GM18519 (cell line): ENCODE results near the gene ADGRB2.

ENCODE experiments used
- ATAC-seq: cut with Tn5 transposase; IDR thresholded peaks from one replicate; pipeline ENCODE4 v1.9.1; 2021; ENCODE audit warnings: mild to moderate bottlenecking, moderate library complexity; ENCODE audit not compliant: unreplicated experiment, low FRiP score

Gene ADGRB2

DNA sequence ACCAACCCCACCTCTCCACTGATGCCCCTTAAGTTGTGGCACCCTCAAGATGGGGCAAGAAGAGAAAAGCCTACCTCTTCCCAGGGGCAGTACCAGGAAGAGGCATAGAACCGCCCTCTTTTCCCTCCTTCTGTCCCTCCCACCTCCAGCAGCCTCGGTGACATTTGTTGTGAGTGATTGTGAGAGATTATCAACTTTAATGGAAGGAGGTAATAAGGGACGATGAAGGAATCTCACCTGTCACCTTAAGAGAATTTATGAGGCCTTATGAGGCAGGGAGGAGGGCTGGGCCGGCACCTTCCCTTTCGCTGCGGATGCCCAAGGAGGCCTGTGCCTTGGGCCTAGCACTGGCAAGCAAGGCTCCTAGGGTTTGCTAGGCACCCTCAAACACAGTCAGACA lies 1.4 kb upstream of the ADGRB2 start:
- ATAC-seq: no peak

DNA sequence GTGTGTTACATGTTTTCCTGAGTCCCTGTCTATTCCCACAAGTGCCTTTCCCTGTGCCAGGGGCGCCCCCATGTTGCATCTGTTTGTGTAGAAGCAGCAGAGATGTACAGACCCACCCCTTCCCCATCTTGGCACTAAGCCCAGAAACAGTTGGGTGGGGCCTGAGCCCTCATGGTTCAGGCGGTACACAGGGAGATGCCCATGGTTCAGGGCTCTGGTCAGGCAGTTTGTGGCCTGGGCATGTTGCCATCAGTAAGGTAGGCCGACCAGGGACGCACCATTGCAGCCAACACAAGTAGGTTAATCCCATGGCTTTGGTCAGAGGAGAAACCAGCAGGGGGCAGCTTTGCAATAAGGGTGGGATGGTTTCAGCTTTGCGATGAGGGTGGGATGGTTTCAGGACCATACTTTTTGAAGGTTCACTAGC lies 914 bp upstream of the ADGRB2 start:
- ATAC-seq: no peak

DNA sequence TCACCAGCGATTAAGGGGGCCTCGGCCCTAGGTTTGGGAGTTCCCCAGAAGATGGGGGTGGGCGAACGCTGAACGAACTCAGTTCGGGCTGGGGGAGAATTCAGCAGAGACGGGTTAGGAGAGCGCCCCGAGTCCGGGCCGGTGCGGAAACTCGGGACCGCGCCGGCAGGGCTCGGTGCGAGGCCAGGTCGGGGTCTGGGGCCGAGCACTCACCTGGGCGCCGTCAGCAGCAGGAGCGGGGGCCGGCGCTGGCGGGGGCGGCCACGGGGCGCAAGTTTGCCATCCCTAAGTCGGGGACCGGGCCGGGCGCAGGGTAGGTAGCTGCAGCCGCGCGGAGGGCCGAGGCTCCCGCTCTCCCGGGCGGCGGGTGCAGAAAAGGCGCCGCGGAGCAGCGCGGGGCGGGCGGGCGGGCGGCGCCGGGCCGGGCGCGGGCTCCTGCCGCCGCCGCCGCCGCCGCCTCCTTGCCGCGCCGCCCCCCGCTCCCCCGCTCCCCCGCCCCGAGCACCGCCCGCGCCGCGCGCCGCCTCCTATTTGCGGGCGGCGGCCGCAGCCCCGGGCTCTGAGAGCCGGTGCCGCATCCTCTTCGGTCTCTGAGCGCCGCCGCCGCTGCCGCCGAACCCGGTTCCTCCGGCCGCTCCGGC lies 349 bp downstream of the ADGRB2 start:
- ATAC-seq: no peak

DNA sequence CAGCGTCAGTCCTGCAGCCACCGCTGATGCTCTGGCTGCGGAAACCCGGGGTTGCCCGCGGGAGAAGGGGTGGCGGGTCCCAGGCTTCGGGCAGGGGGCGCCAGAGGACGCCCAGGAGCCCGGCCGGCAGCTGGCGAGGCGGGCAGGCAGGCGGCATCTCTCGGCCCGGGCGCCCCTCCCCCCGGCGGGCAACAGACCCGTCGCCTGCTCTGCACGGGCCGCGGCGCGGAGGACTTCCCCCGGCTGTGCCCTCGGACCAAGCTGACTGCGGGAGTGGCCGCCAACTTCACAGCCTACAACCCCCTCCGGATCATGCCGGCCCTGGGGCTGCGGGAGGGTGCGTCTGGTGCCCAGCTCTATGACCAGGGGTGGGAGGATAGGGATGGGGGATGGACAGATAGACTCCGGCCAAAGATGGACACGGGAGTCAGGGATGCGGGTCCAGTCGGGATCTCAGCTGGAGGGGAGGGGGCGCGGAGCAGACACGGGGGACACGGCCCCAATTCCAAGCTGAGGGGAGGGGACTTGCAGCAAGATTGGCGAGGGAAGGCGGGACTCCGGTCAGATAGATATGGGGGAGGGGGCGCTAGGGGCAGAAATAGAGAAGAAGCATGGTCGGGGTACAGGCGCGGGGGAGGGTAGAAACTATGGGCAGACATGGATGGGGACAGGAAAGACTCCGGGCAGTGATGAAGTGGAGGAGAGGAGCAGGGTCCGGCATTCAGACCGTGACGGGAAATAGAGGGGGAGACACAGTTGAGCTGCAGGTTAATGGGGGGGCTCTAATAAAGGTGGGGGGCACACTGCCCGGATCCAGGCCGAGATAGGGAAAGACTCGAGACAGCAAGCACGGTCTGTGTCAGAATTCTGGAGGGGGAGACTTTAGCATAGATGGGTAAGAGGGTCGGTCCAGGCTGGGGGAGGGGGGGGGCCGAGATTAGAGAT lies 1.1 kb downstream of the ADGRB2 start:
- ATAC-seq: no peak

DNA sequence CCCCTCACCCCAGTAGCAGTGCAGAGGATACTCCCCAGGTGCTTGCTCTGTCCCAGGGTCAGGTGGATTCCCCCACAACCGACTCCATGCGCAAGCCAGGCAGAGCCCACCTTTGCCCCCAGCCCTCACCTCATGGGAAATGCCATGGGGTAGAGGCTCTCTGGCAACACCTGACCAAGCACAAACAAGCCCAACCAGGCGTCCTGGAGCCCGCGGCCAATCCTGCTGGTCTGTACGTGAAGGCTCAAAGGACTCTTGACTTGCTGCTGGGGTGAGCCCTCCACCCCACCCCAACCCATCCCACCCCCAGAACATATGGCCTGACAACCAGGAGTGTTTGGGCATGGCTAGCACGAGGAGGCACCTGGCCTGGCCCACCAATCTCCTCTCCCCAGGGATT lies 1.8 kb downstream of the ADGRB2 start:
- no peak for ATAC-seq

DNA sequence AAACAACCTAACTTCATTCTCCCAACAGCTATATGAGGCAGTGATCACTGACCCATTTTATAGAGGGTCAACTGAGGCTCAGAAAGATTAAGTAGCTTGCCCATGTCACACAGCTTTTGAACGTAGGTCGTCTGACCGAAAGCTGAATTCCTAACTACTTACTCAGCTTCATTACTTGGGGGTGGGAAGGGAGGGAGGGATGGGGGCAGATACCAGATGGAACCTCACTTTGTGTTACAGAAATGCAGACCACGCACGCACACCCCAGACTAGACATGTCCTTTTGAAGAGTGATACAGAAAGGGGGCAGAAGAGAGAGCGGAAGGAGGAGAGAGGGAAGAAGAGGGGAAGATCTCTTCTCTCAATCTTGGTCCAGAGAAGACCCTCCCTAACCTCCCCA lies 2.3 kb downstream of the ADGRB2 start:
- no peak for ATAC-seq

DNA sequence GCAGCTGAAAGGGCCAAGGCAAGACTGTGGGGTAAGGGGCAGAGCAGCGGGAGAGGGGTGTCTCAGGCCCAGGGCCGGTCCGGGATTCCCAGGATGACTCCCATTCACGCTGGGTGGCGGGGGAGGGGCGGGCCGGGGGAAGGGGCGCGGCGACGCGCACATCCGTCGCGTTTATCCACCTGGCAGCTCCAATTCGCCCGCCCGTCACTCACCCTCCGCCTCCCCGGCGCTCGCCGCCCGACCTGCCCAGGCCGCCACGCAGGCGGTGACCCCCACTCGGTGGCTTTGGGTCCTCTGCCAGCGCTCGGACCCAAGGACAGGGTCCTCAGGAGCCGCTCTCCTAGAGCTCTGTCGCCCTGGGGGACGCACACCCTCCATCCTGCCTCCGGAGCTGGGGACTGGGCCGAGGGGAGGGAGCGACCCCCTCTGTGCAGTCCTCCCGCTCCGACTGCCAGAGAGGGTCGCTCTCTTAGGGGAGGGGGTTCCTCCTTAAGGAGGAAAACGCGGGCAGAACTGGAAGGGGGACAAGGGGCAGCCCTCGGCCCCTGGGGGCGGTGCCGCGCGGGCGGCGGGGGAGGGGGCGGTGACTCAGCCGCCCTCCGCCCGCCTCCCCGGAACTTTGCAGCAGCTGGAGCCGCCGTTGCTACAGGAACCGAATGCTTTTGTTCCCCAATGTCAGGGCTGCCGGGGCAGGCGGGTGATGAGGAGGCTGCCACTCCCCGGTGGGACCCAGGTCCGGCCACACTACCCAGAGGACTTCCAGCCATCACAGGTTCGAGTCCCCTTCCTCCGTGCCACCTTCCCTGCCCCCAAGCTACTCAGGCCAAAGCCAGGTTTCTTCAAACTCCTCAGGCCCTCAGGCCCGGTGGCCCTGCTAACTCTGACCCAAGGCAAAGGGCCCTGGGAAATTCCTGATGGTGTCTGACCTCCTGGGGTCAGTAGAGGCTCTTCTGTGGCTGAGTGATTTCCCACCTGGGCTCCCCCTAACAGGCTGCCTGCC lies 3.4 kb downstream of the ADGRB2 start:
- no peak for ATAC-seq

DNA sequence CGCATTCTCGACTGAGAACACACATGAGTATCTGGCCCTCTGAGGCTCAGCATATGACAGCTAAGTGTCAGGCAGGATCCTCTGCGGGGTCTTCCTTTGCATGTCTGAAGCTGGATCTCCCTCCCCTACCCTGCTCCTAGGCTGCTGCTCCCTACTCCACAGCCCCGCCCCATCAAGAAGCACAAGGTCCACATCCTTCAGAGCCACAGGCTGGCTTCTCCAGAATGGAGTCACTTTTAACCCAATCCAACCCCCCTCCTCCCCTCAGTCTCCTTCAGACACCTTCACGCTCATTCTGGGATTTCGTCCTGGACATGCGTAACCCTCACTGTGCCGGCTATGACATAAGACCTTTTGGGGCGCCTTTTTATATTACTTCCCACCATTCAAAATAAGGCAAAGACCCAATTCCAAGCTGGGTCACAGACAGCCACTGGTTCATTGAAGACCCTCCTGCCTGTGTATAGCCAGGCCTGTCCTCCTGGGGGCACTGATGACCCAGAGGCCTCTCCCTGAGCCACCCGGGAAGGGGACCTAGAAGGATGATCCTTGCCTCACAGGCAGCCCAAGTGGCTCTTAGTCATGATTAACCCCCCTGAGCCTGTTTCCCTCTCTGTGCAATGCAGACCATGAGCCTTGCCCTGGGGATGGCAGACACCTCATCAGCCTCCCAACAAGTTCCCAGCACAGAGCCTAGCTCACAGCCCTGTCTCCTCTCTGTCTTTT lies 4.7 kb downstream of the ADGRB2 start:
- no peak for ATAC-seq

DNA sequence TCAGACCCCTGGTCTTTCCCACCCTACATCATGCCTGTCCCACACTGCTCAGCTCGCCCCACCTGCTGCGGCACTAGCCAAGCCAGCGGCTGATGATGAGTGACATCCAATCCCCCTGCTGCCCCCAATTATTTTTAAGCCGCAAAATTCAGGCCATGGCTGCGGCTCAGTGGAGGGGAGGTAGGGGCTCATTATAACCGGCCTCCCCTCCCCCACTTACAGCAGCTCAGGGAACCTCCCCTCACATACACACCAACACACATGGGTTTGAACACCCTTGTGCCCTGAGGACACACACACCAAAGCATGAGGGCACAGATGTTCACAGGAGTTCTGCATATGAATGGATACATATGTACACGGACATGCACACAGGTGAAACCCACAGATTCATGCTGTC lies 5.3 kb downstream of the ADGRB2 start:
- ATAC-seq: no peak

DNA sequence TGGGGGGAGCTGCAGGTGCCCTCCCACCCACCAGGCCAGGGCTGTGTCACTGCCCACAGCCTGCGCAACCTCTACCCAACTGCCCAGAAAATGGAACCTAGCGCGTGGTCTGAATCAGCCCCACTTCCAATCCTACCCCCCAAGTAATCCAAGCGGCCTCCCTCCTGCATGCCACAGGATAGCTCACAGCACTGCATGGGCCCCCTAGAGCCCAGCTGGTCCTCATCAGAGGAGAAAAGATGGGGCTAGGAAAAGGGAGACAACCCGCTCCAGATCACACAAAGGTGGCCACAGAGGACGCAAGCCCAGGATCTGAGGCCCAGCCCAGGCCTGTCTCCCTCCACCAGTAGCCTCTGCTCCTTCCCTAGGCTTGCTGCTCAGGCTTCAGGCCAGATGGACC lies 6.2 kb downstream of the ADGRB2 start:
- ATAC-seq: no peak

DNA sequence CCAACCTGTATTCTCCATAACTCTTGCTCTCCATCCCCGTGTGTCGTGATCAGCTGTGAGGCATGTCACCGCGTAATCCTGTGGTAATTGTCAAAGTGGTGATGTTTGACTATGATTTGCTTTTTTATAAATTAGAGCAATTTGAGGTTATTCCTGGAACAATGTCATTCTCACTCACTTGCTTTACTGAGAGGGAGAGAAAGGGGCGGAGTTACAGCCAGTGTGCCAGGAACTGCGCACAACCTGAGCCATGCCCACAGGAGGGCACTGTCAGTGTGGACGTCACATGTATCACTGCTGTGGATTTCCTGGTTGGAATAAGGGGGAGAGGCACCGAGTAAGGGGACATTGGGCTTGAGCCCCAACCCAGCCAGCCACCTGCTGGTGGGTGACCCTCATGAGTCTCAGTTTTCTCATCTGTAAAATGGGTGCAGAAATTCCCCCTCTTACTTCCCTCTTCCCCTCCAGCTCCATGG lies 6.9 kb downstream of the ADGRB2 start:
- ATAC-seq: no peak

DNA sequence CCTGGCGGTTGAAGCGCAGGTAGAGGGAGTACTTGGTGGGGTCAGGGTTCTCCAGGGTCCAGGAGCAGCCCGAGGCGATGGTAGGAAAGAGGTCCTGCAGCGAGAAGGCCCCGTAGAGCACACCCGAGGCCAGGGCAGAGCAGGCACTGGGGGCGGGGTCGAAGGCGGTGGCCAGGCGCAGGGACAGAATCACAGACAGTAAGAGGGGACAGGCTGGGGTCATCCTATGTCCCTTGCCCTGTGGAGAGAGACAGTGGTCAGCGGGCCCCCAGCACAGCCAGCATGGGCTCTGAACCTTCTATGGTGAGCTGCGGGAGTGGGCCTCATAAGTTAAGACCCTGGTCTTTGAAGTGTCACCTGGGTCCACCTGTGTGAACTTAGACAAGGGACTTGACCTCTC lies 7.6 kb downstream of the ADGRB2 start:
- no peak for ATAC-seq

DNA sequence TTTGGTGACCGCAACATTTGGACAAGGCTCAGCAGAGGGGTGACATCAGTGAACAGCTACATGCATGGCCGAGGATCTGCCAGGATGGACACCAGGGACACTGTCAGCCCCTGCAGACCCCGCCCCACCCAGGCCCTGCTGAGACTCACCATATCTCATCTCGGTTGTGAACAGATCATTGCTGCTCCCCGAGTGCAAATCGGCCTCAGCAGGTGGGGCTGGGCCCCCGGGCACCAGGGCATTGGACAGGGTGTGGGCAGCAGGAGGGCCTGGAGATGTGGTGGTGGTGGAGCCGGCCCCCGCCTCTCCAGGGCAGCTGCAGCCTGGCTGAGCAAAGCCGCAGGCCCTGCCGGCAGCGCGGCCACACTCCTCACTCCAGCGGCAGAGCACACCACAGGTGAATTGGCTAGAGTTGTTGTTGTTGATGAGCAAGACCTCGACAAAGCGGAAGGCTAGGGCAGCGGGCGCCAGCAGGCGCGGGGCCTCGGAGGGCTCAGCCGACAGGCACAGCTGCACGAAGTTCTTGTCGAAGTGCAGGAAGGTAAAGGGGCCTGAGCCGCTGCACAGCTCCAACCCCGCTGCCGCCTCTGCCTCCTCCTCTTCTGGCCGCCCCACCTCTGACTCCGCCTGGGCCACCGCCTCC lies 8.2 kb downstream of the ADGRB2 start:
- no peak for ATAC-seq

DNA sequence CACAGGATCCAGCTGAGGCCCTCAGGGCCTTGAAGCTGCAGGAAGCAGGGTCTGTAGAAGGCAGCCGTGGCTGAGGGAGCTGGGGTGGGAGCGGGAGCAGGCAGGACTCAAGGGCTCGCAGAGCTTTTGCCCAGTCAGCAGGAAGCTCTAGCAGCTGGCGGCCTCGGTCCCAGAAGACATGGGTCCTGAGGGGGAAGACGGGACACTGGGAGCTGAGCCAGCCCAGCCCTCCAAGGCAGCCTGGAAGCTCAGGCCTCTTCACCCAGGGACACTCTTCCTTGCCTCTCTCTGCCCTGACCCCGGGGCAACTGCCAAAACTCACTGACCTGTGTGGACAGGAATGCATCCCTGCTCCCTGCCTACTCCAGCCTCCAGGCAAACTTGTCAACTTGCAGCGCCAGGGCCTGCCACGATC lies 8.9 kb downstream of the ADGRB2 start:
- ATAC-seq: no peak

DNA sequence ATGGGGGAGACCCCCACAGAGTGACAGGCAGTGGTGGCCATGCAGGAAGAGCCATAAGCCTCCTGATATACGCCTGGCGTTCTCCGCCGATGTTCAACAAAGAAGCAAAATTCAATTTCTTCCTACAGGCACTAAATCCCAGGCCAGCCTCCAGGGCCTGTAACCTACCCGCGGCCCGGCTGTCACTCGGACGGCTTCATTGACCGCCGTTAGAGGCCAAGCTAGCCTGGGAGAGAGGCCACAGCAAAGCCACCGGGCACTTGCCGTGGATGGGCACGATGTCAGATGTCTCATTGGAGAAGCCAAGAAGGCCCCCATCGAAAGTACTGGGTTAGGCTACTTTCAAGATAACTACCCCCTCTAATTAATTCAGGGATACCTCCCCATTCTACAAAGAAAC lies 9.7 kb downstream of the ADGRB2 start:
- ATAC-seq: no peak

DNA sequence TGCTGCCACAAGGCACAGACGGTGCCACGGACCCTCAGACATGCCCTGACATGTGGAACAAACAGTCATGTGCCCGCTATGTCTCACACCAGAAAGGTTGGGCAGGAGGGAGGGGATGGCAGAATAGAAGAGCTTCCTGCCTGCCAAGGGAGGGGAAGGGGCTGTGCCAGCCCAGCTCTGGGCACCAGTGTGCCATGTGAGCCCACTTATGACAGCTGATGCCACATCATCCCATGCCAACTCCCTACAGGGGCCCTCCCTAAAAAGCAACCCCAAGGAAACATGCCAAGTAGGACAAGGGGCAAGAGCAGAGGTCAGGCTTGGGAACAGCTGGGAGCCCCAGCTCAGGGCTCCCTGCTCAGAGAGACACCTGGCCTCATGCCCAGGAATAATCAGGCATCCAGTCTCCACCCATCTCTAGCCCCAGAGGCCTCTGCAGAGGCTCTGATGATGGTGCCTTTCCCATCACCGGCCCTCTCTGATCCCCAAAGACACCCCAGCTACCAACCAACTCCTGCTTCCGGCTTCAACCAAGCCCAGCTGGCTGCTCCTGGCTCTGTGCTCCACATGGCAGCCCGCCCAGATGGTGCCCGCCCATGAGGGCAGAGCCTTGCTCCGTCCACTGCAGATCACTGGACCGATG lies 10.3 kb downstream of the ADGRB2 start:
- no peak for ATAC-seq

DNA sequence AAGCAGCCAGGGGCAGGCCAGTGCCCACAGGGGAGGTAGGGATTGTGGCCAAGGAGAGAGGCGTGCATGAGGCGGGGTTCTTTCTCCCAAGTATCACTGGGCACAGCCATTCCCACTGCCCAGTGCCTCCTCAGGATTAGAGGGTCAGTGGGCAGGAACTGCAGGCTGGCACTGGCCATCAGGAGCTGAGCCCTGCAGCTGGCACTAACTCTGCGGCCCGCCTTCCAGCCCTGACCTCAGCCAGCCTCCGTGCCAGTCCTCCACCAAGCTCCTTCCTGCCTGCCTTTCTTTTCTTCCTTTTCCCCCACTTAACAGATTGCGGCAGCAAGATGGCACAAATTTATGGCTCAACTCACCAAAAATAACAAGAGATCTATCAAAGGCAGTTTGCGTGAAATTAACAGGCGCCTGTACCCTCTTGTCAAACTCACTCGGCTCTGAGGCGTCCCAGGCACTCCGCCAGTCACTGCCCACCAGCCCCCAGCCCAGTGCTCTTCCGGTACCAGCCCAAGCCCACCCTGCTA lies 11.1 kb downstream of the ADGRB2 start:
- no peak for ATAC-seq

DNA sequence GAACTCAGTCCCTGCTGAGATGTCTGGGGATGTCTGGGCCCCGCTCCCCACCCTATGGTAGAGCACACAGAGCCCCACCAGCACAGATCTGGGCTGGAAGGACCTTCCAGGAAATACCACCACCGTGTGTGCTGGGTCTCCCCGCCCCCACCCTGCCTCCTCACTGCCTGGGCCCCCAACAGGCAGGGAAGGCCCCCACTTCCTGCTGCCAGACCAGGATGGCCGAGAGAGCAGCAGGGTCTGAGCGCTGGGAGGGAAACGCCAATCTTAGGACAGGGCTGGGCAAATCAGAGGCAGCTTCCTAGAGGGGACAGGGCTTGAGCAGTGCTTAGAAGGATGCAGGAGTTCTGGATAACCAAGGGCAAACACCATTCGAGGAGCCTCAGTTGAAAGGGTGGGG lies 11.9 kb downstream of the ADGRB2 start:
- no peak for ATAC-seq

DNA sequence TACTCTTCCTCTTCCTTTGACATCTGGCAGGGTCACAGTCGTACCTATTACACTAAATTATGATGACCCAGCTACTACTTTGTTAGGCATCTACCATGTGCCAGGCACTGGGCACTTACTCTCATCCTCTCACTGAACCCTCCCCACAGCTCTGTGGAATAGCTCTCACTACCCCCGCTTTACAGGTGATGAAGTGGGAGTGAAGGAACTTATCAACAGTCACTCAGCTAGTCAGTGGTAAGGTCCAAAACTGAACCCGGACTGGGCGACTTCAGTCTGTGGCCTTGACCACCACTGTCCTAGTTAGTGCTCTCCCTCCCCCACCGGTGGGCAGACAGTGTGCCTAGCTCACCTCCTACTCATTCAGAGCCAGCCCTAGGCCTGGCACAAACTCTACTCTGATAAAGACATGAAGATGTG lies 12.3 kb downstream of the ADGRB2 start:
- no peak for ATAC-seq
